HCEC 1CT (cell line): Measurements from ENCODE around the gene GLRX3.
"Not testable (repeated sequence)": the region's sequence is repeated elsewhere in the genome, so short reads cannot be mapped to it uniquely, and the experiment has no call there.

Experiments used
- DNase-seq: peaks from one replicate; pipeline ENCODE4 v3.0.0-alpha.2; 2017

GLRX3 gene

GRCh38 chr10:130136226-130137089 lies at the start of gene GLRX3:
Gene GLRX3, plus strand, starts transcription at chr10:130136391. Its CDS starts 30 bp downstream, at chr10:130136421.
- DNase-seq = peak; percentile 83

GRCh38 chr10:130090565-130090964 lies 45.6 kb upstream of the GLRX3 start:
- not testable (repeated sequence) for DNase-seq

GRCh38 chr10:130099344-130099743 lies 36.8 kb upstream of the GLRX3 start:
- DNase-seq = no peak

GRCh38 chr10:130105724-130106123 lies 30.5 kb upstream of the GLRX3 start:
- no peak for DNase-seq

- DNase-seq = not testable (repeated sequence)
Measured at GRCh38 chr10:130108146-130108545, 28.0 kb upstream of the GLRX3 start.

- DNase-seq = no peak
Measured at GRCh38 chr10:130108934-130109604, 27.1 kb upstream of the GLRX3 start.

GRCh38 chr10:130109796-130110245 lies 26.4 kb upstream of the GLRX3 start:
- peak; percentile 63 for DNase-seq

GRCh38 chr10:130110246-130111112 lies 25.7 kb upstream of the GLRX3 start, which contains the start of gene C10orf143:
Gene C10orf143, minus strand, starts transcription at chr10:130110830. Its CDS starts 58 bp downstream, at chr10:130110772.
- DNase-seq = peak; percentile 96

GRCh38 chr10:130111113-130111851 lies 24.9 kb upstream of the GLRX3 start:
- peak; percentile 98 for DNase-seq

- DNase-seq = no peak
Measured at GRCh38 chr10:130111852-130112180, 24.4 kb upstream of the GLRX3 start.

GRCh38 chr10:130112821-130113220 lies 23.4 kb upstream of the GLRX3 start:
- DNase-seq = no peak

- DNase-seq = not testable (repeated sequence)
Measured at GRCh38 chr10:130116942-130117341, 19.2 kb upstream of the GLRX3 start.

GRCh38 chr10:130117535-130117934 lies 18.7 kb upstream of the GLRX3 start:
- not testable (repeated sequence) for DNase-seq

- no peak for DNase-seq
Measured at GRCh38 chr10:130121486-130122079, 14.6 kb upstream of the GLRX3 start.

- DNase-seq = peak; percentile 58
Measured at GRCh38 chr10:130127364-130128061, 8.7 kb upstream of the GLRX3 start.

- DNase-seq = no peak
Measured at GRCh38 chr10:130128062-130128781, 8.0 kb upstream of the GLRX3 start.

- DNase-seq = no peak
Measured at GRCh38 chr10:130128922-130129321, 7.3 kb upstream of the GLRX3 start.

- no peak for DNase-seq
Measured at GRCh38 chr10:130135676-130136225, 440 bp upstream of the GLRX3 start.

- peak; percentile 22 for DNase-seq
Measured at GRCh38 chr10:130137090-130137448, 878 bp downstream of the GLRX3 start.
